GM12892 (cell line): ENCODE results near the gene UBLCP1.

Experiments used
- POLR2A ChIP-seq: IDR thresholded peaks from 2 replicates; pipeline ENCODE4 v1.6.1; 2011; ENCODE audit warnings: low read depth, low read length, control low read depth
- POLR2AphosphoS5 ChIP-seq: IDR thresholded peaks from 2 replicates; pipeline ENCODE4 v1.6.1; 2011; ENCODE audit warnings: low read depth, low read length, control low read depth

GRCh38 chr5:159215886-159216285 lies 47.2 kb upstream of the UBLCP1 start:
- TF ChIP-seq POLR2A (no peak), POLR2AphosphoS5 (no peak)
